GM18517 (cell line): ENCODE results near the gene SPOCK1.
"Not testable (repeated sequence)": the region's sequence is repeated elsewhere in the genome, so short reads cannot be mapped to it uniquely, and the experiment has no call there.

ENCODE experiments used
- ATAC-seq: cut with Tn5 transposase; IDR thresholded peaks from one replicate; pipeline ENCODE4 v1.9.1; 2021; ENCODE audit warnings: mild to moderate bottlenecking, moderate library complexity; ENCODE audit not compliant: unreplicated experiment

SPOCK1 gene

GRCh38 chr5:137234973-137235943 is 263.9 kb downstream of the SPOCK1 start:
- no peak for ATAC-seq

GRCh38 chr5:137233726-137234125 is 265.4 kb downstream of the SPOCK1 start:
- no peak for ATAC-seq

- not testable (repeated sequence) for ATAC-seq
Observed at GRCh38 chr5:137233304-137233703, 265.8 kb downstream of the SPOCK1 start.

- no peak for ATAC-seq
Observed at GRCh38 chr5:137231540-137231939, 267.6 kb downstream of the SPOCK1 start.

- no peak for ATAC-seq
Observed at GRCh38 chr5:137228816-137229215, 270.3 kb downstream of the SPOCK1 start.

- ATAC-seq: no peak
Observed at GRCh38 chr5:137226081-137226480, 273.0 kb downstream of the SPOCK1 start.

GRCh38 chr5:137223324-137224295 is 275.5 kb downstream of the SPOCK1 start:
- ATAC-seq: no peak

GRCh38 chr5:137221943-137222342 is 277.2 kb downstream of the SPOCK1 start:
- ATAC-seq: no peak

GRCh38 chr5:137220523-137220927 is 278.6 kb downstream of the SPOCK1 start:
- peak; percentile 76 for ATAC-seq

- no peak for ATAC-seq
Observed at GRCh38 chr5:137218896-137219295, 280.2 kb downstream of the SPOCK1 start.

- no peak for ATAC-seq
Observed at GRCh38 chr5:137218471-137218870, 280.7 kb downstream of the SPOCK1 start.

- no peak for ATAC-seq
Observed at GRCh38 chr5:137217599-137218200, 281.4 kb downstream of the SPOCK1 start.

- no peak for ATAC-seq
Observed at GRCh38 chr5:137216976-137217598, 282.0 kb downstream of the SPOCK1 start.

- ATAC-seq: no peak
Observed at GRCh38 chr5:137215780-137216179, 283.3 kb downstream of the SPOCK1 start.

GRCh38 chr5:137215261-137215660 is 283.9 kb downstream of the SPOCK1 start:
- no peak for ATAC-seq

- ATAC-seq: no peak
Observed at GRCh38 chr5:137214446-137215189, 284.5 kb downstream of the SPOCK1 start.

GRCh38 chr5:137212471-137212870 is 286.7 kb downstream of the SPOCK1 start:
- no peak for ATAC-seq

GRCh38 chr5:137209232-137209809 is 289.8 kb downstream of the SPOCK1 start:
- ATAC-seq: no peak

- no peak for ATAC-seq
Observed at GRCh38 chr5:137207023-137207760, 291.9 kb downstream of the SPOCK1 start.
